OCI-LY1 (cell line): ENCODE results near the gene LUZP1.
"Not testable (repeated sequence)": the region's sequence is repeated elsewhere in the genome, so short reads cannot be mapped to it uniquely, and the experiment has no call there.

Experiments
- CTCF ChIP-seq: fragments of 200-600 bp; sonication (generic), shearing (Covaris generic); IDR thresholded peaks from 2 replicates; pipeline ENCODE4 v1.5.1; 2017; ENCODE audit warnings: mild to moderate bottlenecking, antibody characterized with exemption, low read length, moderate library complexity, mixed read lengths
- EZH2 ChIP-seq: fragments of 200-600 bp; sonication (generic), shearing (Covaris generic); IDR thresholded peaks from 2 replicates; pipeline ENCODE4 v1.8.0; 2017; ENCODE audit warnings: borderline replicate concordance, mixed run types, mild to moderate bottlenecking, antibody characterized with exemption, low read length, moderate library complexity, mixed read lengths

DNA sequence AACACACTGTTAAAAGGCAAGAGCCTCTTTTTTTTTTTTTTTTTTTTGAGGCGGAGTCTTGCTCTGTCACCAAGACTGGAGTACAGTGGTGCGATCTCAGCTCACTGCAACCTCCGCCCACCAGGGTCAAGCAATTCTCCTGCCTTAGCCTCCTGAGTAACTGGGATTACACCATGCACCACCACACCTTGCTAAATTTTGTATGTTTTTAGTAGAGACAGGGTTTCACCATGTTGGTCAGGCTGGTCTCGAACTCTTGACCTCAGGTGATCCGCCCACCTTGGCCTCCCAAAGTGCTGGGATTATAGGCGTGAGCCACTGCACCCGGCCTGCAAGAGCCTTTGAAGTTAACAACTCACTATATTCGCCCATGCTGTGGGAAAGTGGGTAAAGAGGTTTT is 39.1 kb upstream of the LUZP1 start:
- not testable (repeated sequence) for TF ChIP-seq CTCF, EZH2
